Osteocyte (in vitro differentiated cells): ENCODE results near the gene MANSC4. TPM values are rescaled to one million over a fixed set of nuclear protein-coding genes. Genes with fewer than 3 reads are reported as not detected.
A peak's percentile ranks its signal among the peaks of the same experiment; 100 is the strongest.

ENCODE experiments used
- DNase-seq: peaks from one replicate; pipeline ENCODE4 v3.0.0; 2021; ENCODE audit warnings: mixed read lengths; ENCODE audit not compliant: unreplicated experiment; ENCODE audit errors: extremely low spot score
- H3K27ac Mint-ChIP-seq: one replicate; pipeline ENCODE4 v1.8.0; 2021; ENCODE audit warnings: mild to moderate bottlenecking, mixed read lengths; ENCODE audit not compliant: unreplicated experiment
- H3K27me3 Mint-ChIP-seq: one replicate; pipeline ENCODE4 v1.8.0; 2021; ENCODE audit warnings: mixed read lengths; ENCODE audit not compliant: unreplicated experiment
- H3K36me3 Mint-ChIP-seq: one replicate; pipeline ENCODE4 v1.8.0; 2021; ENCODE audit warnings: mixed read lengths; ENCODE audit not compliant: unreplicated experiment
- H3K4me1 Mint-ChIP-seq: one replicate; pipeline ENCODE4 v1.8.0; 2021; ENCODE audit warnings: mixed read lengths; ENCODE audit not compliant: unreplicated experiment
- H3K4me3 Mint-ChIP-seq: one replicate; pipeline ENCODE4 v1.8.0; 2021; ENCODE audit warnings: mild to moderate bottlenecking, moderate library complexity, mixed read lengths; ENCODE audit not compliant: unreplicated experiment
- H3K9me3 Mint-ChIP-seq: one replicate; pipeline ENCODE4 v1.8.0; 2021; ENCODE audit warnings: mixed read lengths; ENCODE audit not compliant: unreplicated experiment
- total RNA-seq: library from RNA; stranded (reverse); gene quantifications from 2 replicates; pipeline ENCODE4 v1.2.1, GENCODE V29; 2021
- TF ChIP-seq, protein P1 (sequence below): fragments of 200-600 bp; sonication (generic); IDR thresholded peaks from 2 replicates; pipeline ENCODE4 v1.5.0; 2021; ENCODE audit warnings: antibody characterized with exemption, mild to moderate bottlenecking, moderate library complexity

Gene MANSC4
- total RNA-seq, 1 donor from 2014 or later = not detected

DNA sequence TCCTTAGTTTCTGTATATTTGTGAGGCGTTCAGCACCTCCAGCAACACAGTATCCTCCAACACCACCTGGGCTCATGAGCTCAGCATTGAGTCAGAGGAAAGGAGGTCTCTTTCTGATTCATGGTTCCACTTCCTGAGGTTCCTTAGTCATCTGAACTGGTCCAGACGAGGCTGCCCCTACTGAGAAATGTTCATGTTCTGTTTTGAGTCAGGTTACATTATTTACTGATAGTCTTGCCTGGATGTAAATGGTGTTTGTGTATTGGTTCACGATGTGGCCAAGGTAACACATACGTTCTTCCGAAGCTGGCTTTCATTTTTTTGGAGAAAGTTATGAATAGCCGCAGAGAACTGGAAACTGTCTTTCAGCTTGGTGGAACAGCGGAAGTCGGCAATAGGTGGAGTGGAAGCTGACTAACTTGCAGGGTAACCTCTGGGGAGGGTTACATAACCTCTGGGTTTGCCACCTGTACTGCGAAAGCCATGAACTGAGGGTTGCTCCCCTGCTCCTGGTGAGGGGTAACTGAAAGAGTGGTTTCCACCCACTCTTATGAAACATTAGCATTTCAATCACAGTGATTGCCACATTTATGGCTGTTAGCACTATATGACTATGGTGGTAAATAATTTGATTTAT lies 42.2 kb upstream of the MANSC4 start:
- H3K27ac Mint-ChIP-seq = no peak overlapping the region
- no peak overlapping the region for H3K4me3 Mint-ChIP-seq

DNA sequence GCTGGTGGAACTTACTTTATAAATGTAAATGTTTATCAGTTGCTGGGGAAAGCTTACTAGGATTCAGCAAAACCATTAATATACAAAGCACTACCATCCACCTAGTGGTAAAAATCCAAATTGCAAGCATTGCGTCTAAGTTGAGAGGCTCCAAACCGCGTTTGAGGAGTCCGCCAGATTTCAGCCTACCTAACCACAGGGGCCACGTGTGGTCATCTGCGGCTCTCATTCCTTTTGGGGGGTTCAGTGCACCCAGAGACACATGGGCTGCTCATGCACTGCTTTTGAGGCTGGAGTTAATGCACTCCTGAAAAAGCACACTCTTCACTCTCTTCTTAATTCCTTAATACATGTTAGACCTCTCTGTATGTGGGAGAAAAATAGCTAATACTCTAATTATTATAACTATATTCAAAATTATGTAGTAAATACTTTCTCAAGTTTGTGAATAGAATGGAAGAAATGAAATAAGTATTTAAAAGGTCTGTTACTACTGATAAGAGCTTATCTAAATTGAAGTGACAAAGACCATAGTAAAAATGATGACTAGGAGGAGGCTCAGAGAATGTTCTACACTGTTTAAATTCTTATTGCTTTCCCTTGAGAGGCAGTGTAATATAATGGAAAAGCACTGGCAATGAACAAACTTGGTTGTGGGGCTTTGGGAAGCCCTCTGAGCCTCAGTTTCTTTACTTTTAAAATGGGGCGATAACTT lies 41.4 kb upstream of the MANSC4 start:
- TF ChIP-seq, protein P1, sequence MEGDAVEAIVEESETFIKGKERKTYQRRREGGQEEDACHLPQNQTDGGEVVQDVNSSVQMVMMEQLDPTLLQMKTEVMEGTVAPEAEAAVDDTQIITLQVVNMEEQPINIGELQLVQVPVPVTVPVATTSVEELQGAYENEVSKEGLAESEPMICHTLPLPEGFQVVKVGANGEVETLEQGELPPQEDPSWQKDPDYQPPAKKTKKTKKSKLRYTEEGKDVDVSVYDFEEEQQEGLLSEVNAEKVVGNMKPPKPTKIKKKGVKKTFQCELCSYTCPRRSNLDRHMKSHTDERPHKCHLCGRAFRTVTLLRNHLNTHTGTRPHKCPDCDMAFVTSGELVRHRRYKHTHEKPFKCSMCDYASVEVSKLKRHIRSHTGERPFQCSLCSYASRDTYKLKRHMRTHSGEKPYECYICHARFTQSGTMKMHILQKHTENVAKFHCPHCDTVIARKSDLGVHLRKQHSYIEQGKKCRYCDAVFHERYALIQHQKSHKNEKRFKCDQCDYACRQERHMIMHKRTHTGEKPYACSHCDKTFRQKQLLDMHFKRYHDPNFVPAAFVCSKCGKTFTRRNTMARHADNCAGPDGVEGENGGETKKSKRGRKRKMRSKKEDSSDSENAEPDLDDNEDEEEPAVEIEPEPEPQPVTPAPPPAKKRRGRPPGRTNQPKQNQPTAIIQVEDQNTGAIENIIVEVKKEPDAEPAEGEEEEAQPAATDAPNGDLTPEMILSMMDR = peak; percentile 77
- Mint-ChIP-seq H3K27me3 (peaks cover 9% of the 10 kb centered on the region), H3K4me1 (peaks cover 5% of the 10 kb centered on the region), H3K36me3 (no peaks in the 10 kb centered on the region), H3K9me3 (no peaks in the 10 kb centered on the region), H3K4me3 (no peak overlapping the region), H3K27ac (no peak overlapping the region)
- DNase-seq = no peak

More for the DNA sequence above, 42.2 kb upstream of the MANSC4 start:
- Mint-ChIP-seq H3K4me1 (peaks cover 5% of the 10 kb centered on the region), H3K36me3 (no peaks in the 10 kb centered on the region), H3K9me3 (no peaks in the 10 kb centered on the region), H3K27me3 (peaks cover 9% of the 10 kb centered on the region)
- TF ChIP-seq, protein P1 = no peak
- DNase-seq = no peak

DNA sequence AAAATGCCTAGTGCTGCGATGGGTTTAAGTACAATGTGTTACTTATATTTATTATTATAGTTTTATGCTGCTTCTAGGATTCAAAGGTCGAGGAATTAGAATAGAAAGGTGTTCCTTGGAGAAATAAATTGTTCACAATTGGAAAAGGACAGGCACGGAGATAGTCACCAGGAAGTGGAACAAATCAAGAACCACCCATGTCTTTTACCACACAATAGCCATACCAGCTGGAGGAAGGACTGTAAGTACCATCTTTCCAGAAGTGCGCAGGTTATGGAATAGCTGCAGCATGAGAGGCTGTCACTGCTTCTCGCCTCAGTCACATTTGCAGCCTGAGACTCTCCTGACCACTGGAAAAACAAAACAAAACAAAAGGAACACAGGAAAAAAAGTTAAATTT lies 40.5 kb upstream of the MANSC4 start:
- Mint-ChIP-seq H3K36me3 (no peaks in the 10 kb centered on the region), H3K27ac (no peak overlapping the region), H3K4me3 (no peak overlapping the region), H3K27me3 (peaks cover 9% of the 10 kb centered on the region), H3K4me1 (peaks cover 5% of the 10 kb centered on the region), H3K9me3 (no peaks in the 10 kb centered on the region)
- TF ChIP-seq, protein P1 = no peak
- DNase-seq = no peak

DNA sequence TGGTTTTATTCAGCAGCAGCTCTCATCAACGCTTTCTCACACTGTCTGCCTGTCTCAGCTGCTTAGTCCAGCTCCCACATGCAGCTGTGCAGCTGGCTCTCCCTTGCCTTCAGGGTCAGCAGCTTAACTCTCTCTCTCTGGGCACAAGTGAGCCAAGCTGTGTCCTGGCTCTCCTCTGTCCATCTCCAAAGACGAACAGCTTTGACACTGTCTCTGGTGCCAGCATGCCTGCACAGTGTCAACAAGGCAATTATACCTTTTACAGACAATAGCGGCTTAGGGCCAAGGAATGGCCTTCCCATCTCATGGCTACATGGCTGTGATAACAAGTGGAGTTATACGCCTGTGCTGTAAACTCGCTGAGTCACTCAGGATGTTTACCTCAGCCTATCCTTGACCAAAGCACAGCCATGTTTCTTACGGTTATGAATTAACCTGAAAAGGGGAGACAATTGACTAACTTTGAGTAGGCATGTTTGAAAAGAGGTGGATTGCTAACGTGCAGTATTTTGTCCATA lies 38.4 kb upstream of the MANSC4 start:
- Mint-ChIP-seq H3K4me1 (peaks cover 8% of the 10 kb centered on the region), H3K4me3 (no peak overlapping the region), H3K9me3 (no peaks in the 10 kb centered on the region), H3K36me3 (no peaks in the 10 kb centered on the region), H3K27me3 (peaks cover 6% of the 10 kb centered on the region), H3K27ac (no peak overlapping the region)
- TF ChIP-seq, protein P1 = no peak
- no peak for DNase-seq

DNA sequence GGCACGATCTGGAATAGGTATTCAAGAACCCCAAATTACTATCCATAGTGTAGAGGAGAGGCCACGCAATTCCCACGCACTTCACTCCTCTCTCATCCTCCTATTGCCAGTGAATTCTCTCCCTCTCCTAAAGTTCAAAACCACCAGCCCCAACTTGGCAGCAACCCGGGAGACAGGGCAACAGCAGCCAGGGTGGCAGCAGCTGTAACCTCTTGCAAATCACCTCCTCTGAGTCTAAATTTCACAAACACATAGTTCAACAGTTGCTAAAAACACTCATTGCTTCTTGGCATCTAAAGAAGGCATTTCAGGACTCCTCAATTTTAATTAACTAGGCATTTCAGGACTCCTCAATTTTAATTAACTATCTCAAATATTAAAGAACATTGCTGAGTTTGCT lies 37.7 kb upstream of the MANSC4 start:
- H3K9me3 Mint-ChIP-seq = no peaks in the 10 kb centered on the region
- no peak overlapping the region for H3K27ac Mint-ChIP-seq
- peaks cover 4% of the 10 kb centered on the region for H3K27me3 Mint-ChIP-seq
- no peak for DNase-seq
- H3K4me3 Mint-ChIP-seq = no peak overlapping the region
- H3K36me3 Mint-ChIP-seq = no peaks in the 10 kb centered on the region
- H3K4me1 Mint-ChIP-seq = peaks cover 8% of the 10 kb centered on the region
- TF ChIP-seq, protein P1 = no peak
